H9 (cell line): Measurements from ENCODE around the gene TTLL4. TPM values are rescaled to one million over a fixed set of nuclear protein-coding genes. Genes with fewer than 3 reads are reported as not detected.

Experiments used
- DNase-seq: peaks from one replicate; pipeline ENCODE4 v3.0.0-alpha.2; 2017
- H2AFZ ChIP-seq: one replicate; pipeline ENCODE4 v1.6.1; 2013; ENCODE audit warnings: mild to moderate bottlenecking, low read length, control low read depth, moderate library complexity
- H2AK5ac ChIP-seq: 2 replicates; pipeline ENCODE4 v1.6.1; 2013; ENCODE audit warnings: low read length, control low read depth, mixed read lengths; ENCODE audit not compliant: insufficient read length
- H2BK120ac ChIP-seq: one replicate; pipeline ENCODE4 v1.6.1; 2013; ENCODE audit warnings: low read depth, mild to moderate bottlenecking, low read length, control low read depth, inconsistent platforms; ENCODE audit not compliant: poor library complexity, severe bottlenecking
- H2BK12ac ChIP-seq: 2 replicates; pipeline ENCODE4 v1.6.1; 2013; ENCODE audit warnings: low read length, control low read depth, mixed read lengths, low read depth; ENCODE audit not compliant: insufficient read length
- H2BK15ac ChIP-seq: 2 replicates; pipeline ENCODE4 v1.6.1; 2013; ENCODE audit warnings: low read depth, low read length, control low read depth
- H2BK20ac ChIP-seq: one replicate; pipeline ENCODE4 v1.6.1; 2013; ENCODE audit warnings: low read depth, mild to moderate bottlenecking, low read length, control low read depth, inconsistent platforms; ENCODE audit not compliant: poor library complexity, severe bottlenecking
- H2BK5ac ChIP-seq: 2 replicates; pipeline ENCODE4 v1.6.1; 2013; ENCODE audit warnings: low read length, control low read depth, mixed read lengths; ENCODE audit not compliant: insufficient read length
- H3K14ac ChIP-seq: 2 replicates; pipeline ENCODE4 v1.6.1; 2013; ENCODE audit warnings: low read length, control low read depth; ENCODE audit not compliant: insufficient read depth
- H3K18ac ChIP-seq: 2 replicates; pipeline ENCODE4 v1.6.1; 2013; ENCODE audit warnings: low read depth, mild to moderate bottlenecking, mixed read lengths, low read length, control low read depth; ENCODE audit not compliant: insufficient read length
- H3K23ac ChIP-seq: 2 replicates; pipeline ENCODE4 v1.6.1; 2013; ENCODE audit warnings: low read length, control low read depth, mixed read lengths, low read depth; ENCODE audit not compliant: insufficient read length
- H3K23me2 ChIP-seq: 2 replicates; pipeline ENCODE4 v1.6.1; 2013; ENCODE audit warnings: low read depth, mild to moderate bottlenecking, mixed read lengths, low read length, control low read depth; ENCODE audit not compliant: insufficient read length, poor library complexity, severe bottlenecking
- H3K27ac ChIP-seq: 2 replicates; pipeline ENCODE4 v1.5.1; 2013; ENCODE audit warnings: low read length, control low read depth, mixed read lengths, low read depth; ENCODE audit not compliant: insufficient read length
- H3K27me3 ChIP-seq: 2 replicates; pipeline ENCODE4 v1.6.1; 2013; ENCODE audit warnings: low read length, control low read depth, inconsistent platforms; ENCODE audit not compliant: insufficient read depth
- H3K4ac ChIP-seq: 2 replicates; pipeline ENCODE4 v1.6.1; 2013; ENCODE audit warnings: low read depth, mild to moderate bottlenecking, control low read depth, inconsistent platforms, low read length, moderate library complexity
- H3K4me1 ChIP-seq: 2 replicates; pipeline ENCODE4 v1.6.1; 2013; ENCODE audit warnings: low read length, control low read depth, inconsistent platforms; ENCODE audit not compliant: insufficient read depth
- H3K4me2 ChIP-seq: 2 replicates; pipeline ENCODE4 v1.6.1; 2013; ENCODE audit warnings: low read length, control low read depth, mixed read lengths; ENCODE audit not compliant: insufficient read length, insufficient read depth
- H3K56ac ChIP-seq: 2 replicates; pipeline ENCODE4 v1.6.1; 2013; ENCODE audit warnings: low read depth, mild to moderate bottlenecking, mixed read lengths, low read length, control low read depth; ENCODE audit not compliant: insufficient read length
- H3K79me1 ChIP-seq: 2 replicates; pipeline ENCODE4 v1.6.1; 2013; ENCODE audit warnings: low read depth, mild to moderate bottlenecking, moderate library complexity, low read length, control low read depth, inconsistent platforms; ENCODE audit not compliant: insufficient read depth, poor library complexity, severe bottlenecking
- H3K79me2 ChIP-seq: 2 replicates; pipeline ENCODE4 v1.6.1; 2013; ENCODE audit warnings: low read length, control low read depth, inconsistent platforms; ENCODE audit not compliant: insufficient read depth
- H3K9ac ChIP-seq: 2 replicates; pipeline ENCODE4 v1.6.1; 2013; ENCODE audit warnings: low read length, control low read depth, mixed read lengths; ENCODE audit not compliant: insufficient read length; ENCODE audit errors: extremely low read depth
- H3K9me3 ChIP-seq: one replicate; pipeline ENCODE4 v1.6.1; 2013; ENCODE audit warnings: low read depth, low read length, inconsistent platforms; ENCODE audit not compliant: control insufficient read depth
- H3T11ph ChIP-seq: one replicate; pipeline ENCODE4 v1.6.1; 2013; ENCODE audit warnings: mild to moderate bottlenecking, low read length, control low read depth, inconsistent platforms
- H4K20me1 ChIP-seq: one replicate; pipeline ENCODE4 v1.6.1; 2013; ENCODE audit not compliant: control insufficient read depth, insufficient read length, insufficient read depth
- H4K5ac ChIP-seq: 2 replicates; pipeline ENCODE4 v1.6.1; 2013; ENCODE audit warnings: low read depth, mild to moderate bottlenecking, mixed read lengths, low read length, control low read depth; ENCODE audit not compliant: insufficient read length
- H4K8ac ChIP-seq: replicated peaks from 2 replicates; pipeline ENCODE4 v1.6.1; 2013; ENCODE audit warnings: low read length, control low read depth, mixed read lengths, low read depth; ENCODE audit not compliant: insufficient read length
- H4K91ac ChIP-seq: 2 replicates; pipeline ENCODE4 v1.6.1; 2013; ENCODE audit warnings: low read depth, mild to moderate bottlenecking, moderate library complexity, mixed read lengths, low read length, control low read depth; ENCODE audit not compliant: insufficient read length
- H3K27ac Mint-ChIP-seq, 3 experiments: 2 replicates in 2 of 3; 3 replicates in 1 of 3; pipeline ENCODE4 v1.8.0; 2020 to 2021; ENCODE audit warnings: mixed read lengths in 3 of 3, mild to moderate bottlenecking in 1 of 3, moderate library complexity in 1 of 3
- H3K27me3 Mint-ChIP-seq: 2 replicates; pipeline ENCODE4 v1.8.0; 2021; ENCODE audit warnings: low read depth, mild to moderate bottlenecking, moderate library complexity, mixed read lengths
- H3K36me3 Mint-ChIP-seq, 3 experiments: 2 replicates in 2 of 3; 3 replicates in 1 of 3; pipeline ENCODE4 v1.8.0; 2020 to 2021; ENCODE audit warnings: low read depth in 3 of 3, mixed read lengths in 3 of 3; ENCODE audit not compliant: insufficient read depth in 1 of 3
- H3K4me1 Mint-ChIP-seq, 2 experiments: 2 replicates each; pipeline ENCODE4 v1.8.0; 2020; ENCODE audit warnings: mixed read lengths in 2 of 2
- H3K4me3 Mint-ChIP-seq, 2 experiments: 2 replicates in 1 of 2; 3 replicates in 1 of 2; pipeline ENCODE4 v1.8.0; 2020 to 2021; ENCODE audit warnings: mild to moderate bottlenecking in 2 of 2, mixed read lengths in 2 of 2, moderate library complexity in 1 of 2
- H3K9me3 Mint-ChIP-seq, 2 experiments: 2 replicates in 1 of 2; 3 replicates in 1 of 2; pipeline ENCODE4 v1.8.0; 2020; ENCODE audit warnings: mild to moderate bottlenecking in 2 of 2, mixed read lengths in 2 of 2, moderate library complexity in 1 of 2
- WGBS: extraction: QIAGEN DNeasy Blood & Tissue Kit; methylation state at CpG from one replicate; pipeline ENCODE4 v1.1.7; 2013; ENCODE audit warnings: missing lambda C conversion rate, low lambda C conversion rate, mixed read lengths; ENCODE audit not compliant: insufficient read length; ENCODE audit errors: extremely low coverage; 5-methylcytosine and 5-hydroxymethylcytosine counted together
- total RNA-seq: library from RNA; stranded (reverse); gene quantifications from 2 replicates; pipeline ENCODE4 v1.2.1, GENCODE V29; 2021
- TF ChIP-seq, protein P1 (sequence below): fragments of 200-600 bp; sonication (generic); conservative IDR thresholded peaks from 3 replicates; pipeline ENCODE4 v1.8.0; 2021; ENCODE audit warnings: antibody characterized with exemption, mild to moderate bottlenecking

Gene TTLL4
- total RNA-seq, 1 experiment from 2014 or later = 96.4 TPM

GRCh38 chr2:218734190-218734975, 23.7 kb downstream of the TTLL4 start:
- Histone ChIP-seq H3K79me2 (peaks cover 12% of the 10 kb centered on the region; the same call in 1 of the 2 replicates), H2BK5ac (no peak overlapping the region), H3K18ac (no peak overlapping the region), H3K23ac (no peak overlapping the region), H2AK5ac (no peak overlapping the region), H3T11ph (no peak overlapping the region), H3K14ac (no peak overlapping the region), H2BK120ac (no peak overlapping the region), H4K8ac (no peak overlapping the region), H3K9ac (no peak overlapping the region), H3K4me1 (peaks cover 11% of the 10 kb centered on the region), H4K91ac (no peak overlapping the region), H2BK12ac (no peak overlapping the region), H3K79me1 (peaks cover 9% of the 10 kb centered on the region), H2BK15ac (no peak overlapping the region), H2AFZ (no peak overlapping the region), H3K4me2 (no peak overlapping the region), H3K23me2 (no peaks in the 10 kb centered on the region), H2BK20ac (no peak overlapping the region), H3K27ac (no peak overlapping the region), H3K9me3 (no peaks in the 10 kb centered on the region), H3K4ac (no peak overlapping the region), H4K5ac (no peak overlapping the region), H3K56ac (no peak overlapping the region), H4K20me1 (no peaks in the 10 kb centered on the region), H3K27me3 (no peaks in the 10 kb centered on the region)
- H3K27ac Mint-ChIP-seq = peak overlapping the region in 2 of 3 experiments; percentile 16 to 52; a peak in 3 of 7 replicates
- no peak overlapping the region for H3K4me3 Mint-ChIP-seq
- no peak for DNase-seq
- TF ChIP-seq, protein P1, sequence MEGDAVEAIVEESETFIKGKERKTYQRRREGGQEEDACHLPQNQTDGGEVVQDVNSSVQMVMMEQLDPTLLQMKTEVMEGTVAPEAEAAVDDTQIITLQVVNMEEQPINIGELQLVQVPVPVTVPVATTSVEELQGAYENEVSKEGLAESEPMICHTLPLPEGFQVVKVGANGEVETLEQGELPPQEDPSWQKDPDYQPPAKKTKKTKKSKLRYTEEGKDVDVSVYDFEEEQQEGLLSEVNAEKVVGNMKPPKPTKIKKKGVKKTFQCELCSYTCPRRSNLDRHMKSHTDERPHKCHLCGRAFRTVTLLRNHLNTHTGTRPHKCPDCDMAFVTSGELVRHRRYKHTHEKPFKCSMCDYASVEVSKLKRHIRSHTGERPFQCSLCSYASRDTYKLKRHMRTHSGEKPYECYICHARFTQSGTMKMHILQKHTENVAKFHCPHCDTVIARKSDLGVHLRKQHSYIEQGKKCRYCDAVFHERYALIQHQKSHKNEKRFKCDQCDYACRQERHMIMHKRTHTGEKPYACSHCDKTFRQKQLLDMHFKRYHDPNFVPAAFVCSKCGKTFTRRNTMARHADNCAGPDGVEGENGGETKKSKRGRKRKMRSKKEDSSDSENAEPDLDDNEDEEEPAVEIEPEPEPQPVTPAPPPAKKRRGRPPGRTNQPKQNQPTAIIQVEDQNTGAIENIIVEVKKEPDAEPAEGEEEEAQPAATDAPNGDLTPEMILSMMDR = no peak
- no peaks in the 10 kb centered on the region for H3K27me3 Mint-ChIP-seq
- H3K9me3 Mint-ChIP-seq = no peaks in the 10 kb centered on the region
- peaks cover 22 to 27% of the 10 kb centered on the region in 2 experiments for H3K4me1 Mint-ChIP-seq
- H3K36me3 Mint-ChIP-seq = peaks cover 9 to 44% (median 14%) of the 10 kb centered on the region in 3 experiments; a peak in 6 of 7 replicates
- no CpG with 5 or more reads among the region's 8 CpGs for WGBS
